Transverse colon (tissue), 4 donors: ENCODE data around the gene RAD21L1. TPM values are rescaled to one million over a fixed set of nuclear protein-coding genes. Genes with fewer than 3 reads are reported as not detected.

Source experiments
- DNase-seq: peaks from one replicate; pipeline ENCODE4 v3.0.0-alpha.2; 2019
- H3K27ac ChIP-seq, 4 donors: fragments of 200-600 bp; sonication (generic); 2 replicates each; pipeline ENCODE4 v1.5.1; 2016 to 2018; ENCODE audit warnings: inconsistent platforms in 4 of 4
- H3K27me3 ChIP-seq: fragments of 200-600 bp; sonication (generic); 2 replicates; pipeline ENCODE4 v1.5.1; 2017; ENCODE audit warnings: inconsistent platforms
- H3K36me3 ChIP-seq, 4 donors: fragments of 200-600 bp; sonication (generic); 2 replicates each; pipeline ENCODE4 v1.5.1; 2017 to 2019; ENCODE audit warnings: inconsistent platforms in 4 of 4
- H3K4me1 ChIP-seq, 4 donors: fragments of 200-600 bp; sonication (generic); 2 replicates each; pipeline ENCODE4 v1.5.1; 2017 to 2020; ENCODE audit warnings: inconsistent platforms in 4 of 4
- H3K4me3 ChIP-seq, 4 donors: fragments of 200-600 bp; sonication (generic); 1 replicate in 1 of 4; 2 replicates in 3 of 4; pipeline versions ENCODE4 v1.5.1 to v1.6.1; 2017 to 2019; ENCODE audit warnings: inconsistent platforms in 4 of 4
- H3K9me3 ChIP-seq, 2 donors: fragments of 200-600 bp; sonication (generic); 2 replicates each; pipeline ENCODE4 v1.5.1; 2017 to 2019; ENCODE audit warnings: inconsistent platforms in 2 of 2
- EP300 ChIP-seq: sonication (generic); formaldehyde crosslinking; IDR thresholded peaks from one replicate; pipeline ENCODE4 v1.6.1; 2017; ENCODE audit warnings: antibody characterized with exemption, low read depth
- POLR2A ChIP-seq: fragments of 450-650 bp; IDR thresholded peaks from one replicate; pipeline ENCODE4 v1.6.1; 2016; ENCODE audit warnings: antibody characterized with exemption, mild to moderate bottlenecking, moderate library complexity
- POLR2AphosphoS5 ChIP-seq, 3 donors: sonication (generic); formaldehyde crosslinking; IDR thresholded peaks; one replicate each; pipeline ENCODE4 v1.6.1; 2016; ENCODE audit warnings: antibody characterized with exemption in 3 of 3
- WGBS, 2 donors: methylation state at CpG; one replicate each; pipeline ENCODE4 v1.1.5; 2018; ENCODE audit warnings: low coverage in 1 of 2; 5-methylcytosine and 5-hydroxymethylcytosine counted together
- in situ Hi-C, 4 donors: fragments of 200-750 bp; cut with MboI; loops; one replicate each; pipeline versions ENCODE4 v1.15.0 to v1.15.1; 2017; ENCODE audit warnings: low sequenced_read_pairs in 3 of 4, low pct_ligation_motif_present in 1 of 4, low pct_unique_long_range_greater_than_20kb in 1 of 4
- intact Hi-C: fragments of 100-400 bp; cut with DNase I; formaldehyde crosslinking; loops from one replicate; pipeline ENCODE4 v1.15.1; 2023; ENCODE audit warnings: low total_unique reads
- total RNA-seq, 4 donors: library from RNA; depleted of rRNA; stranded (reverse); fragments of >200 nt; gene quantifications; one replicate each; pipeline ENCODE4 v1.1.0, GENCODE V29; 2016
- TF ChIP-seq, protein P1 (sequence below), 5 experiments: fragments of 200-600 bp in 3 of 5; fragments of 450-650 bp in 2 of 5; sonication (generic) in 3 of 5; IDR thresholded peaks; 1 replicate in 2 of 5; 2 replicates in 3 of 5; pipeline ENCODE4 v1.5.1; 2016 to 2017; ENCODE audit warnings: antibody characterized with exemption in 5 of 5, inconsistent platforms in 3 of 5, mild to moderate bottlenecking in 2 of 5, moderate library complexity in 1 of 5

RAD21L1 gene
- total RNA-seq, result not detected

DNA sequence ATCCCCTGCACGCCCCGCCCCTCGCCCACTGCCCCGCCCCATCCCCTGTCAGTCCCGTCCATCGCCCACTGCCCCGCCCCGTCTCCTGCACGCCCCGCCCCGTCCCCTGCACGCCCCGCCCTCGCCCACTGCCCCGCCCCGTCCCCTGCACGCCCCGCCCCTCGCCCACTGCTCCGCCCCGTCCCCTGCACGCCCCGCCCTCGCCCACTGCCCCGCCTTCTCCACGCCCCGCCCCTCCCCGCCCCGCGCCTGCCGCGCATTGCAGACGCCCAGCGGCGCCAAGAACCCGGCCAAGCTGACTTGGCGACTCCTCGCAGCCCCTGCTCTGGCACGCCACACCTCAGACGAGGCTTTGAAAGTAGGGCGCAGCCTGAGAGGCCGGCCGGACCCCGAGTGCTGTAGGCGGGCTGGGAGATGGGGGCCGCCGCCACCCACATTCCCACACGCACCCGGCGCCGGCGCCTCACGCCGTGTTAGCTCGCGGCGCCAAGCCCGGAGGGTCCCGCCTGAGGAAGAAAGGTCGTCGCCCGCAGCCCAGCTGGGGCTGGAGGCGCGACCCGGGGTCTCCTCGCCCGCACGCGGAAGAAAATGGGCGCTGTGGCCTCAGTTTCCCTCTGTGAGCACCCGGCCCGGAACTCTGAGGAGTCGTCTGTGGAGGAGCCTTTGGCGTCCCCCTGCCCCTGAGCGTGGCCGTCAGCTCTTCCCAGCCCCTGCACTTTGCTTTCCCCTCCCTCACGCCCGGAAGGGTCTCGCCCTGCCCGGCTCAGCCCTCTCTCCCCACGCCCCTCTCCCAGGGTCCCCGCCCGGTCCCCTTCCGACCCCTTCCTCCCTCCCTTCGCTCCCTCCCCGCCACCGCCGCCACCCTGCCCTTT is at the start of gene RAD21L1:
Gene RAD21L1 (plus strand): TSS at position 262 of the 872 bp plus-strand sequence. CDS start 2,410 bp downstream, outside the sequence.
- Histone ChIP-seq H3K9me3 (no peaks in the 10 kb centered on the region), H3K27me3 (peaks cover 51% of the 10 kb centered on the region), H3K36me3 (no peaks in the 10 kb centered on the region), H3K27ac (peak within 1 kb of the TSS; percentile 53 to 72 (median 59)), H3K4me3 (peak within 1 kb of the TSS; percentile 53 to 85 (median 67)), H3K4me1 (peaks cover 9 to 20% (median 17%) of the 10 kb centered on the region in 4 donors)
- DNase-seq, result peak; percentile 85
- intact Hi-C loops (no loop called here), in situ Hi-C loops (no loop called here)
- TF ChIP-seq EP300 (no peak), POLR2A (no peak), POLR2AphosphoS5 (IDR thresholded peaks at IDR 0.05) (no peak)
- 2% methylated on average over 35 of the region's 88 CpGs; no CpG with 5 or more reads in 1 of the 2 donors for WGBS, 2 donors

DNA sequence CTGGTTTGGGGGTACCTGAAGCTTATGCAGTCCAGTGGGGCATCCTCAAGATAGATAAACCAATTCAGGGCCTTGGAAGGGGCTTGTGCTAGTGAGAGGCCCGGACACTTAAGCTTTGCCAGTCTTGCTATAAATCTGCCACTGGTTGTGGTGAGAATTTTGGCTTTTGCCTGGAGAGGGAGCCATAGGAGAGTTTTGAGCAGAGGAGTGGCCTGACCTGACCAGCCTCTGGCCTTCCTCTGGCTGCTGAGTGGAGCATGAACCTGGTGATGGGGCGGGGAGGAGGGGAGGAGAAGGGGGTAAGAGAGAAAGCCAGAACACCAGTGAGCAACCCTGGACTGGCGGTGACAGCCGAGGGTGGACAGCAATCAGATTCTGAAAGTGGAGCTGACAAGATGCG is 48.2 kb upstream of the RAD21L1 start:
- TF ChIP-seq POLR2AphosphoS5 (IDR thresholded peaks at IDR 0.05), result no peak
- no peak for TF ChIP-seq EP300
- TF ChIP-seq POLR2A, result no peak
- TF ChIP-seq, protein P1, sequence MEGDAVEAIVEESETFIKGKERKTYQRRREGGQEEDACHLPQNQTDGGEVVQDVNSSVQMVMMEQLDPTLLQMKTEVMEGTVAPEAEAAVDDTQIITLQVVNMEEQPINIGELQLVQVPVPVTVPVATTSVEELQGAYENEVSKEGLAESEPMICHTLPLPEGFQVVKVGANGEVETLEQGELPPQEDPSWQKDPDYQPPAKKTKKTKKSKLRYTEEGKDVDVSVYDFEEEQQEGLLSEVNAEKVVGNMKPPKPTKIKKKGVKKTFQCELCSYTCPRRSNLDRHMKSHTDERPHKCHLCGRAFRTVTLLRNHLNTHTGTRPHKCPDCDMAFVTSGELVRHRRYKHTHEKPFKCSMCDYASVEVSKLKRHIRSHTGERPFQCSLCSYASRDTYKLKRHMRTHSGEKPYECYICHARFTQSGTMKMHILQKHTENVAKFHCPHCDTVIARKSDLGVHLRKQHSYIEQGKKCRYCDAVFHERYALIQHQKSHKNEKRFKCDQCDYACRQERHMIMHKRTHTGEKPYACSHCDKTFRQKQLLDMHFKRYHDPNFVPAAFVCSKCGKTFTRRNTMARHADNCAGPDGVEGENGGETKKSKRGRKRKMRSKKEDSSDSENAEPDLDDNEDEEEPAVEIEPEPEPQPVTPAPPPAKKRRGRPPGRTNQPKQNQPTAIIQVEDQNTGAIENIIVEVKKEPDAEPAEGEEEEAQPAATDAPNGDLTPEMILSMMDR (IDR thresholded peaks at IDR 0.05), result no peak
- H3K36me3 ChIP-seq, result no peaks in the 10 kb centered on the region
- H3K9me3 ChIP-seq, result no peaks in the 10 kb centered on the region
- intact Hi-C loops (no loop called here), in situ Hi-C loops (no loop called here)
- no peak for DNase-seq
- H3K27me3 ChIP-seq, result no peaks in the 10 kb centered on the region
- no peak overlapping the region for H3K27ac ChIP-seq
- 91 to 100% methylated on average over 1 to 5 of the region's 5 CpGs for WGBS, 2 donors
- no peak overlapping the region for H3K4me3 ChIP-seq
- no peaks in the 10 kb centered on the region for H3K4me1 ChIP-seq

GRCh38 chr20:1178103-1178502 is 47.7 kb upstream of the RAD21L1 start:
- Histone ChIP-seq H3K36me3 (no peaks in the 10 kb centered on the region), H3K27me3 (no peaks in the 10 kb centered on the region), H3K4me1 (no peaks in the 10 kb centered on the region), H3K9me3 (no peaks in the 10 kb centered on the region), H3K27ac (no peak overlapping the region), H3K4me3 (no peak overlapping the region)
- DNase-seq, result no peak
- TF ChIP-seq EP300 (no peak), POLR2A (no peak), POLR2AphosphoS5 (IDR thresholded peaks at IDR 0.05) (no peak)
- TF ChIP-seq, protein P1 (IDR thresholded peaks at IDR 0.05), result no peak
- intact Hi-C loops (no loop called here), in situ Hi-C loops (no loop called here)
- WGBS, 2 donors, result 96 to 100% methylated on average over 1 to 3 of the region's 3 CpGs

DNA sequence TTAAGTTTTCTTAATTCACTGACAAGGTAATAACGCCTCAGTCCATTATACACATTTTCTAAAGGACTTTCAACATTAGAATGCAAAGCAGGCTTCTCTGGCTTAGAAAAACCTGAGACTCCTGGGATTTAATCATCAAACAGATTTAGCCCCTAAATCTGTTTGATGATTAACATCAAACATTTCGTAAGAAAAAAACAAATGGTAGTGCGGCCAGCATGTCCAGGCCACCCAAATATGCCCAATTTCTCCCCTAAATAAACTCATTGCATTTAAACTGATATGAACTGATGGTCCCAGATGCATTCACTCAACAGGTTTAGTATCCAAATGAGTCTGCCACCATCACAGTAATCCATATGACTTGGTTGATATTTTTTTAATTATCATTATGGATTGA is 47.2 kb upstream of the RAD21L1 start:
- Histone ChIP-seq H3K4me1 (no peaks in the 10 kb centered on the region), H3K27me3 (peaks cover under 1% of the 10 kb centered on the region), H3K9me3 (no peaks in the 10 kb centered on the region), H3K36me3 (no peaks in the 10 kb centered on the region), H3K27ac (no peak overlapping the region), H3K4me3 (no peak overlapping the region)
- intact Hi-C loops (no loop called here), in situ Hi-C loops (no loop called here)
- no peak for TF ChIP-seq POLR2AphosphoS5 (IDR thresholded peaks at IDR 0.05)
- TF ChIP-seq EP300, result no peak
- no peak for TF ChIP-seq POLR2A
- TF ChIP-seq, protein P1 (IDR thresholded peaks at IDR 0.05), result no peak
- 90 to 95% methylated on average over 3 of the region's 3 CpGs for WGBS, 2 donors
- no peak for DNase-seq
